ENCODE results near the gene TMEM165. TPM values are rescaled to one million over a fixed set of nuclear protein-coding genes. Genes with fewer than 3 reads are reported as not detected.

Gene TMEM165
- polyA plus RNA-seq, 1 donor from 2014 or later = 102 TPM

- Histone ChIP-seq H3K9me2 (ENCODE audit: insufficient read depth, low read length) (no peaks in the 10 kb centered on the region), H3K4me3 (ENCODE audit: low read length) (no peak overlapping the region), H3K79me2 (replicated peaks; ENCODE audit: insufficient read depth, low read length) (no peaks in the 10 kb centered on the region), H3K9ac (ENCODE audit: low read length) (no peak overlapping the region), H2AFZ (ENCODE audit: low read depth, low read length) (no peak overlapping the region), H3K36me3 (ENCODE audit: insufficient read depth, low read length) (no peaks in the 10 kb centered on the region), H3K4me2 (ENCODE audit: low read length) (no peak overlapping the region), H3K27ac (ENCODE audit: low read length) (no peak overlapping the region), H3F3A (ENCODE audit: insufficient read depth, low read length, poor library complexity, severe bottlenecking) (no peaks in the 10 kb centered on the region), H3K27me3 (ENCODE audit: insufficient read depth, low read depth, low read length) (no peaks in the 10 kb centered on the region), H3K9me3 (ENCODE audit: low read length) (no peaks in the 10 kb centered on the region), H4K20me1 (ENCODE audit: insufficient read depth) (no peaks in the 10 kb centered on the region)
- TF ChIP-seq POLR2AphosphoS5 (IDR thresholded peaks at IDR 0.05) = no peak
- no peak for TF ChIP-seq SMC3 (conservative IDR thresholded peaks at IDR 0.05; ENCODE audit: poor library complexity)
- no peak for TF ChIP-seq EP300 (conservative IDR thresholded peaks at IDR 0.05; ENCODE audit: poor library complexity, severe bottlenecking)
- TF ChIP-seq CTCF (IDR thresholded peaks at IDR 0.05; ENCODE audit: poor library complexity, severe bottlenecking) = no peak
- TF ChIP-seq REST (IDR thresholded peaks at IDR 0.05; ENCODE audit: borderline replicate concordance) = no peak
- TF ChIP-seq TAF1 (IDR thresholded peaks at IDR 0.05; ENCODE audit: low read depth) = no peak
These were observed 23.5 kb upstream of the TMEM165 start for GRCh38 chr4:55372259-55372658.

GRCh38 chr4:55373461-55373860 is 22.3 kb upstream of the TMEM165 start:
- H3K9me2 ChIP-seq (ENCODE audit: insufficient read depth, low read length) = no peaks in the 10 kb centered on the region
- H3K27me3 ChIP-seq (ENCODE audit: insufficient read depth, low read depth, low read length) = no peaks in the 10 kb centered on the region
- H3K36me3 ChIP-seq (ENCODE audit: insufficient read depth, low read length) = no peaks in the 10 kb centered on the region
- H3K79me2 ChIP-seq (replicated peaks; ENCODE audit: insufficient read depth, low read length) = no peaks in the 10 kb centered on the region
- no peaks in the 10 kb centered on the region for H4K20me1 ChIP-seq (ENCODE audit: insufficient read depth)
- no peak for TF ChIP-seq EZH2 (IDR thresholded peaks at IDR 0.05; ENCODE audit: borderline replicate concordance, insufficient read depth, low read length, poor library complexity, severe bottlenecking)
- no peak for TF ChIP-seq TAF1 (IDR thresholded peaks at IDR 0.05; ENCODE audit: low read depth)
- no peak for TF ChIP-seq MXI1 (conservative IDR thresholded peaks at IDR 0.05; ENCODE audit: poor library complexity, severe bottlenecking)
- TF ChIP-seq CTCF (IDR thresholded peaks at IDR 0.05; ENCODE audit: poor library complexity, severe bottlenecking) = no peak
- TF ChIP-seq RAD21 (conservative IDR thresholded peaks at IDR 0.05) = no peak
- no peak for TF ChIP-seq SMC3 (conservative IDR thresholded peaks at IDR 0.05; ENCODE audit: poor library complexity)
- no peak for TF ChIP-seq EP300 (conservative IDR thresholded peaks at IDR 0.05; ENCODE audit: poor library complexity, severe bottlenecking)
- no peak overlapping the region for H3K27ac ChIP-seq (ENCODE audit: low read length)
- no peaks in the 10 kb centered on the region for H3F3A ChIP-seq (ENCODE audit: insufficient read depth, low read length, poor library complexity, severe bottlenecking)
- H2AFZ ChIP-seq (ENCODE audit: low read depth, low read length) = no peak overlapping the region
- no peaks in the 10 kb centered on the region for H3K9me3 ChIP-seq (ENCODE audit: low read length)
- no peak overlapping the region for H3K4me2 ChIP-seq (ENCODE audit: low read length)
- no peak overlapping the region for H3K4me3 ChIP-seq (ENCODE audit: low read length)
- H3K9ac ChIP-seq (ENCODE audit: low read length) = no peak overlapping the region
